GM18502 (cell line): Measurements from ENCODE around the gene WDR5.

Experiments
- ATAC-seq: cut with Tn5 transposase; IDR thresholded peaks from one replicate; pipeline ENCODE4 v1.9.1; 2021; ENCODE audit warnings: mild to moderate bottlenecking; ENCODE audit not compliant: unreplicated experiment, poor library complexity

Gene WDR5

DNA sequence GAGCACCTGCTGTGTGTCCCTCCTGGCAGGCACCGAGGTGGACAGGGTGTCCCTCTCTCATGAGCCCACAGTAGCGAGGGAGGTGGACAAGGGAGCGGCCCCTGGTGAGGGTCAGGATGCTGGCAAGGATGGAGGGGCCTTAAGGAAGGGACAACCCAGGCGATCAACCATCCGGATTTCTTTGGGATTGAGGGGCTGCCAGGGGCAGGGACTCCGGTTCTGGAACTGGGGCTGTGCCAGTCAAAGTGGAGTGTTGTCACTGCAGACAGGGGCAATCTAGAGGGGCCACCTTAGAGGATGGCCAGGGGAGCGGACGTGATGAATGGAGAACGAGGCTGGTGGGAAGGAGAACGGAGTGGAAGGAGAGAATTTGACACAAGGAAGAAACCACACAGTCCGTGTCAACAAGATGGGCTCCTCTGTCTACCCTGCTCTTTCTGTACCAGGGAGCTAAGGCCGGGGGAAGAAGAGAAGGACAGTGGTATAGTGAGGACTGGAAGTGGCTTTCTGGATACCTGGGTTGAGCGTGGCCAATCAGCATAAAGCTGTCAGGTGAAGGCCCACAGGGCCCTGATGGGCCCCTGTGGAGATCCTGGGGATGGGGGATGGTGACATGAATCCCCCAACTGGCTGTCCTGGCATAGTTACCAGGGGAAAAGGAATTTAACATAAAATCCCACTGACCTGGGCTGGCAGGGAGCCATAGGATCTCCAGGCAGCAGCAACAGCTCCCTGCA lies 4.2 kb upstream of the WDR5 start:
- ATAC-seq, result no peak

DNA sequence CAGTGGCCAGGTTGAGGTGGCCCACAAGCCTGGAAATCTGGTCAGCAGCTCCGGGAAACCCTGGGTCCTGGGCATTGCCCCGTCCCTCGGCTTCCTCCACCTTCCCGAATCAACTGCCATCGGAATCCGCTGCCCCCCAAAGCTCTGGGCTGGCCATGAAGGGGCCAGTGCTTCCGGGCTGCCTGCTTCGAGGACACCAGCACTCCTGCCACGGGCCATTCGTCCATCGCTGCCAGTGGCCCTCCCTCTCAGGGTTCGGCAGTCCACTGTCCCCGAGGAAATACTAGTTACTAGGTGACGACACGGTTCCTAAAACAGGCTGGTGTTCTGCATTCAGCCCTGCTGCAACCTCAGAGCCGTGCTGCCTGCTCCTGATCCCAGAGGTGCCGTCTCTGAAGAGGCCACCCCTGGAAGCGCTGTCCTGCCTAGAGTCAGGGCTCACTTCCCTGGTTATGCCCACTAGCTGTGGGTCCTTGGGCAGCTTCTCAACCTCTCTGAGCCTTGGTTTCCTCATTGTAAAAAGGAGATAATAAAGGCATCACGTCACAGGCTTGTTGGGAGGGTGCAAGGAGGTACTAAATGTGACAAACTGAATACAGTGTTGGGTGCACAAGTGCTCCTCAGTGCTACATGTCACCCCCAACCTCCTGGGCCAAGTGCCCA lies 3.5 kb upstream of the WDR5 start:
- no peak for ATAC-seq

DNA sequence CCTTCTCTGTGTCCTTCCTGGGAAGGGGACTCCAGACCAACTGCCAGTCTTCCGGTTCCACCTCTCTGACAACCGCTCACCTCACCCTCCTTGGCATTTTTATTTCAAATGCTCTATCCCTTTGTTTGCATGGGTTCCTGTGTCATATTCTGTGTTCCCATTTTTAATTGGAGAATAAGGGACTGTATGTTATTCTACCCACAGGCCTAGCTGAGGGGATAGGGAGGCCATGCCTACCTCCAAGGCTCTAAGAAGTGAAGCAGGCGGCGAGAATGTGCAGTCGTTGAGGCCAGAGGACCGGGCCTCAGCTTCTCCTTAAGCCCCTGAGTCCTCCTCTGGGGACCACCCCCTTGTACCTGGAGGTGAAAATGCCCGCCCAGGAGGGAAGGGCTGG lies 936 bp upstream of the WDR5 start:
- ATAC-seq, result no peak

- ATAC-seq, result peak; percentile 13
These were observed 475 bp downstream of the WDR5 start for GRCh38 chr9:134136118-134136995.

GRCh38 chr9:134136996-134137299 lies 1.1 kb downstream of the WDR5 start:
- ATAC-seq, result no peak

GRCh38 chr9:134138292-134138691 lies 2.4 kb downstream of the WDR5 start:
- ATAC-seq, result no peak

- no peak for ATAC-seq
These were observed 3.2 kb downstream of the WDR5 start for GRCh38 chr9:134139081-134139480.

- no peak for ATAC-seq
These were observed 6.0 kb downstream of the WDR5 start for GRCh38 chr9:134141906-134142305.

DNA sequence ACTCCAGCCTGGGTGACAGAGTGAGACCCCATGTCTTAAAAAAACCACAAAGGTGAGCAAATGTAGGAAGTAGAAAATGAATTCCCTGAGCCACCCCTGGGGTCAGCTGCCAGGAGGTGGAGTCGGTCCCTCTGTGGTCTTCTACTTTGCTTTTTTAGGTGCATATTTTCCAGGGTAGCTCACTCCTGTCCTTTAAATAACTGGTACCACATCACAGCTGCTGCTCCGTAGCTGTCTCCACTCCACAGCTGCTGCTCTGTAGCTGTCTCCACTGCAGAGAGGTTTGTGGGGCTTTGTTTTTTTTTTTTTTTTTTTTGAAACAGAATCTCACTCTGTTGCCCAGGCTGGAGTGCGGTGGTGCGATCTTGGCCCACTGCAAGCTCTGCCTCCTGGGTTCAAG lies 8.9 kb downstream of the WDR5 start:
- no peak for ATAC-seq

- ATAC-seq, result no peak
These were observed 9.4 kb downstream of the WDR5 start for GRCh38 chr9:134145262-134145661.

- ATAC-seq, result no peak
These were observed 11.1 kb downstream of the WDR5 start for GRCh38 chr9:134146774-134147493.

DNA sequence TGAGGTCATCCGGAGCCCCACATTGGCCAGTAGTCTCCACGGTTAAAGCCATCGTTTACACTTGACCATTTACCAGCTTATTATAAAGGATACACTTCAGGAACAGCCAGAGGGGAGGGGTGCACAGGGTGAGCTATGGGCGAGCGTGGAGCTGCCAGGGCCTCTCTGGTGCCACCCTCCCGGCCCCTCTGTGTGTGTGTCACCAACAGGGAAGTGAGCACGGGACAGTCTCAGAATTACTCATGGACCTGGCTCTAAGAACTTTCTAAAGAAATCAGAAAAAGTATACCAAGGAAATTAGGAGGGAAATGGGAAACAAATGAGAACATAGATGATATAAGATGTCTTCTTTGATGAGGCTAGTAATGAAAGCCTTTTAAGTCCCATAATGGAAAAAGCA lies 13.5 kb downstream of the WDR5 start:
- no peak for ATAC-seq

- ATAC-seq, result no peak
These were observed 14.8 kb downstream of the WDR5 start for GRCh38 chr9:134150557-134151214.

DNA sequence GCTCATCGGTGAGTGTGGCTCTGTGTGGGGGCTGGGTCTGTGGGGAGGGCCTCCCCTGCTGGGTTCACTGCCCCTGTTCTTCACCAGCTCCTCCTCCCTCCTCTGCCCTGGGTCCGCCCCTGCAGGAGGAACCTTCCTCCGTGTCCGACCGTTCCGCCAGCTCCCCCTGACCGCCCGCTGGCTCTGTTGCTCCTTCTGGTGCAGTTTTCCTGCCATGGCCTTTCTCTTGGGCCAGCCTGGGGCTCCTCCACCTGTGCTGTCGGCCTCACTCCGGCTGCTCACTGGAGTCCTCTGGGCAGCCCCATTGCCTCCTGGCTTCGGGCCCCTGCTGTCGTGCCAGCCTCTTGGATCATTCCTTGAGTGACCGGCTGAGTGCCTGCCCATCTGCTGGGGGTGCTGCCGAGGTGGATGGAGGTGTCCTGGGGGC lies 16.2 kb downstream of the WDR5 start:
- no peak for ATAC-seq

DNA sequence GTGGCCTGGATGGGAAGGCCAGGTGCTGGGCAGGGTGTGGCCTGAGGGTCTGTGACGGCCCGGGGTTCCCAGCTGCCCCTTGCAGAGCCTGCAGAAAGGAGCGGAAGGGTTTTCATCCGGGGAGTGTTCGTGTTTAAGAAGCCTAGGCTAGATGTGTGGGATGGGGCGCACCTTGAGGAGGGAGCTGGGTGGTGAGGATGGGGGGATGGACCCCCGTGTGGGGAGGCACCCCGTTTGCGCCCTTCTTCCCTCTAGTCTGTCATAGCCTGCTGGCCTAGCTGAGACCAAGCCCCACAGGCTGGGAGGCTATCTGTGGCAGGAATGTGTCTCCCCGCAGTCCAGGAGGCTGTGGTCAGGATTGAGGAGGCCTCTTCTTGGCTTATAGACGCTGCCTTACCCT lies 16.6 kb downstream of the WDR5 start:
- ATAC-seq, result no peak

DNA sequence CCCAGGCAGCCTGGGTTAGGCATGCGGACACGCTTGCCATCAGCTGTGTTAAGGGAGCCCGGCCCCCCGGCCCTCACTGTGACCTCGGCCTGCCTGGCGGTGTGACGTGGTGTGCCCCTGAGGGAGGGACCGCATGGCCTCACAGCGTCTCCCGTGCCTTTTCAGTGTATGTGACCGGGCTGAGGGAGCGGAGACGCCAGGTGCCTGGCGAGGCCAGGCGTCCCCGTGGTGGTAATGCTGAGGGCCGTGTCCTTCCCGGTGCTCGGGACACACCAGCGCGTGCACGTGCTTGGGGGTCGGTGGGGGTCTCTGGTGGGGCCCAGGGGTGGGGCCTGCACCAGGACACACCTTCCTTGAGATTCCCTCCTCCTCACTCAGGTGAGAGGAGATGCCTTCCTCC lies 17.6 kb downstream of the WDR5 start:
- ATAC-seq, result no peak

GRCh38 chr9:134154262-134154701 lies 18.4 kb downstream of the WDR5 start:
- ATAC-seq, result no peak

DNA sequence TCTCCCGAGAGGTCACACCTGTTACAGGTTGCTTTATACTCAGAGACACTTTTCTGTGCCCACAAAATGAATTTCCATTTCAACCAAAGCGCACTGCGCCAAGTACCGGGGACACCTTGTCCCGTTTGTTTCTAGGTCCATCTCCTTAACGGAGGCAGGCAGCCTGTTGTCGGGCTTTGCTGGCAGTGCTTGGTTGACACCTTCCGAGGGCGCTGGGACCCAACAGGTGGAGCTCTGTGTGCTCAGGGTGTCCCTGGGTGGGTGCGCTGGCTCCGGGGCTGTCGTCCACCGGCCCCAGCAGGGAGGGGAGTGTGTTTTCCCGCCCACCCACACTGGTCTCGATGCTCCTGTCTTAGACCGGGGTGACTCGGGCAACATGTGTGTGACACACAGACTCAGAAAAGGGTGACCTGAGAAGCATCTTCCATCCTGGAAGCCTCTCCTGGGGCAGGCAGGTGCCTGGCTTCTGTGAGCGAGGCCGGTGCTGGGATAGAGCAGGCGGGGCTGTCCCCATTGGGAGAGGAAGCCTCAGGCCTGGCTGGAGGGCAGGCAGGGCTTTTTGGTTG lies 20.0 kb downstream of the WDR5 start:
- no peak for ATAC-seq

DNA sequence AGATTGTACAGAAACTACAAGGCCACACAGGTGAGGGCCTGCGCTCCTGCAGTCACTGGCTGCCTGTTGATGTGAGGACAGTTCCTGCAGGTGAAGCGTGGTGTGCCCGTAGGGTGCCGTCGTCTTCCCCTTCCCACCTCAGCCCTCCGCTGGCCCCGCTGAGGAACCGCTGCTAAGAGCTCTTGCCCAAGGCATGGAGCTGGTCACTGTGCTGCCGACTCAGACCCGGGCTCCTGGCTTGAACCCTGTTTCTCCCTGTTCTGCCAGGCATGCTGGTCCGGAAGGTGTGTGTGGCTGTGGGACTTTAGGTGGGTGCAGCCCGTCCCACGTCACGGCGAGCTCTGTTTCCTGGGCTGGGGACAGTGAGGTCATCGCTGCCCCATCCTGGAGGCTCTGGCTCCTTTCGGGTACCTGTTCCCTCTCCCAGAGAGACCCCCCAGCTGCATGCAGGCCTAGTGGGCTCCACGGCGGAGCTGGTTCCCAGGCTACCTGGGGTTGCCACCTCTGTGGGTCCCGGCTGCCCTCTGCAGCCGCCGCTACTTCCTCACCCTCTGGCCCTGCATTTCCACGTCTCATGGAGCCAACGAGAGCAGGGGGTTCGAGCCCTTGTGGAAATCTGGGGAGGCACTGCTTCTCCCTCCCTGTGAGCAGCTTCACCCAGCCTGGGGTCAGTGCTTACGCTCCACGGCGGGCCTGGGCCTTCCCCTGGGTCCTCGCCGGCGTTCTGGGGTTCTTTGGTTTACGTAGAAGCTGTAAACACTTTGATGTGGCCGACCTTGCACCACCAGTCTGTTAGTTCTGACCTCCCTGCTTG lies 20.9 kb downstream of the WDR5 start:
- no peak for ATAC-seq
